Mesodermal cell (in vitro differentiated cells): ENCODE measurements around the gene B3GNT9.

ENCODE experiments used
- H3K27ac ChIP-seq: 2 replicates; pipeline ENCODE4 v1.7.0; 2013; ENCODE audit warnings: mild to moderate bottlenecking, low read depth, low read length, moderate library complexity; ENCODE audit not compliant: severe bottlenecking
- H3K36me3 ChIP-seq: 2 replicates; pipeline ENCODE4 v1.7.1; 2013; ENCODE audit warnings: mild to moderate bottlenecking, low read length, moderate library complexity; ENCODE audit not compliant: control insufficient read depth, insufficient read depth
- H3K4me1 ChIP-seq: one replicate; pipeline ENCODE4 v1.7.1; 2013; ENCODE audit warnings: mild to moderate bottlenecking, low read length; ENCODE audit not compliant: insufficient read depth, control insufficient read depth, poor library complexity, severe bottlenecking
- H3K4me3 ChIP-seq: 2 replicates; pipeline ENCODE4 v1.7.0; 2013; ENCODE audit warnings: low read length, control low read depth, mild to moderate bottlenecking; ENCODE audit not compliant: insufficient read depth, poor library complexity, severe bottlenecking; ENCODE audit errors: extremely low read depth
- H3K9me3 ChIP-seq: 2 replicates; pipeline ENCODE4 v1.7.1; 2013; ENCODE audit warnings: mild to moderate bottlenecking, low read length, moderate library complexity; ENCODE audit not compliant: control insufficient read depth
- WGBS, 2 experiments: methylation state at CpG; one replicate each; pipeline ENCODE4 v1.1.5; 2013; ENCODE audit warnings: missing lambda C conversion rate in 2 of 2; ENCODE audit not compliant: insufficient coverage in 2 of 2; 5-methylcytosine and 5-hydroxymethylcytosine counted together

Gene B3GNT9

DNA sequence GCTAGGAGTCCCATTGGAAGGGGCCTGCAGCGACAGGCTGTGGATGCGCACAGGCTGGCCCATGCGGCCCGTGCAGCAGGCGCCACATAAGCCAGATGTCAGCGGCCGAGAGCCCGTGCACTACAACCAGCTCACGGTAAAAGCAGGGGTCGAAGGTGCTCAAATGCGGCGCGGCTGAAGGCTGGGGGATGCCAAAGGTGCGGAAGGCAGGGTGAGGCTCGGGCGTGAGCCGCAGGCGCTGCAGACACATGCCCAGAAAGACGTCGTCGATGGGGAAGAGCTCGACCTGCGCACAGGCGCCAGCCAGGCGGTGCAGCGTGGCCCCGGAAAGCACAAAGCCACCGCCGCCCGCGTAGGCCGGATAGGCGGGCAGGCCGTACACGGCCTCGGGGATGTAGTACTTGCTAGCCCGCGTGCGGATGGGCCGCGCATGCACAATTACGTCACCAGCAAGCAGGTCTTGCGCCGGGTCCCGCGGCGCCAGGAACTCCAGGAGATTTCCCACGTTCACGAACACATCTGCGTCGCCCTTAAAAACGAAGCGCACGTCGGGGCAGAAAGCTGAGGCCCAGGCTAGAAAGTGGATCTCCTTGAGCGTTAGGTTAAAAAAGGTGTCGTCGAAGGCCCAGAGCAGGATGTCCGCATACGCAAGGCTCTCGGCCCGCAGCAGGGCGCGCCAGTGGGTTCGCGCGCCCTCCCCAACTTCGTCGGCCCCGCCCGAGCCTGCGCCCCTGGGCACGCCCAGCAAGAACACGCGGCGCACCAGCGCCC lies 1.3 kb downstream of the B3GNT9 start:
- H3K9me3 ChIP-seq, result no peaks in the 10 kb centered on the region
- H3K36me3 ChIP-seq, result peaks cover 53% of the 10 kb centered on the region
- no peaks in the 10 kb centered on the region for H3K4me1 ChIP-seq
- no peak overlapping the region for H3K27ac ChIP-seq
- WGBS, 2 experiments, result 85 to 89% methylated on average over 77 of the region's 77 CpGs
- no peak overlapping the region for H3K4me3 ChIP-seq

DNA sequence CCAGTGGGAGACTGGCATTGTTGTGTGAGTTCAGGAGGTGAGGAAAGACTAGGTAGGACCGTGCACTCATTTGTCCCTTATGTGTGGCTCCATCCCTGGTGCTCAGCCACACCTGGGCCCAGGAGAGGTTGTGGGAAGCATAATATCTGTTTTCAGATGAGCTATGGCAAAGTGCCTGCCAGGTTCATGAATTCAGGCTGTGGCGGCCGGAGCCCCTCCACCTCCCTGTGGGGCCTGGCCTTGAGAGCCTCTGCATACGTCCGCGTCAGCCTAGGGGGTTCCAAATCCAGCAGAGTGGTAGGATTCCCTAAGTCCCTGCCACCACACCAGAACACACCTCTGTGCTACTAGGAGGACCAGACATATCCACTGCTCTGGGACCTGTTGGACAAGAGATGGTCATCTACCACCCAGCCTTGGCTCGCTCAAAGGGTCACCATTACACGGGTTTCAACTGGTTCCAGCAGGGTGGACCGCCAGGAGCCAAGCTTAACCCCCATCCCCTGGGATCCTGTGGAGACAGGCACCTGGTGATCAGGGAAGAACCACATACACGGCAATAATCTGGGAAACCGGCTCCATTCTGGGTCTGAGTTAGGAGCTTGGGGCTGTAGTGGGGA lies 2.0 kb downstream of the B3GNT9 start:
- H3K4me1 ChIP-seq, result no peaks in the 10 kb centered on the region
- H3K36me3 ChIP-seq, result peaks cover 59% of the 10 kb centered on the region
- H3K27ac ChIP-seq, result no peak overlapping the region
- no peak overlapping the region for H3K4me3 ChIP-seq
- no peaks in the 10 kb centered on the region for H3K9me3 ChIP-seq
- WGBS, 2 experiments, result 97% methylated on average over 8 to 10 of the region's 11 CpGs

DNA sequence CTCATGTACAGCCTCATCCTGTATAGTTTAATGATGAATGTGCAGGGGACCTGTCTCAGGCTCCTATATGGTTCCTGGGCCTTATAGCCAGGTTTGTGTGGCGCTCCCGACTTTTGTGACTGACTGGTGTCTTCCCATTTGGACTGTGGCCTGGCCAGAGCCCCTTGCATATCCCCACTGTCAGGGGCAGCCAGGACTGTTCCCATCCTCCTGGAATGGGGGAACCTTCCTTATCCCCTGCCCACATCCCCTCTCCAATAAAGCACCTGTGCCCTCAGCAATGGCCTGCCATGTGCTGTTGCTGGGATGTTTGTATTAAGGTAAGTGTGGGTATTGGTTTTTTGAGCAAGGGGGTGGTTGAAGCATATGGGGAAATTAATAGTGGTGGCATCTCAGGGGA lies 2.6 kb downstream of the B3GNT9 start:
- Histone ChIP-seq H3K27ac (no peak overlapping the region), H3K4me3 (no peak overlapping the region), H3K9me3 (no peaks in the 10 kb centered on the region), H3K36me3 (peaks cover 63% of the 10 kb centered on the region), H3K4me1 (no peaks in the 10 kb centered on the region)
- WGBS, 2 experiments, result 93 to 100% methylated on average over 2 of the region's 2 CpGs

DNA sequence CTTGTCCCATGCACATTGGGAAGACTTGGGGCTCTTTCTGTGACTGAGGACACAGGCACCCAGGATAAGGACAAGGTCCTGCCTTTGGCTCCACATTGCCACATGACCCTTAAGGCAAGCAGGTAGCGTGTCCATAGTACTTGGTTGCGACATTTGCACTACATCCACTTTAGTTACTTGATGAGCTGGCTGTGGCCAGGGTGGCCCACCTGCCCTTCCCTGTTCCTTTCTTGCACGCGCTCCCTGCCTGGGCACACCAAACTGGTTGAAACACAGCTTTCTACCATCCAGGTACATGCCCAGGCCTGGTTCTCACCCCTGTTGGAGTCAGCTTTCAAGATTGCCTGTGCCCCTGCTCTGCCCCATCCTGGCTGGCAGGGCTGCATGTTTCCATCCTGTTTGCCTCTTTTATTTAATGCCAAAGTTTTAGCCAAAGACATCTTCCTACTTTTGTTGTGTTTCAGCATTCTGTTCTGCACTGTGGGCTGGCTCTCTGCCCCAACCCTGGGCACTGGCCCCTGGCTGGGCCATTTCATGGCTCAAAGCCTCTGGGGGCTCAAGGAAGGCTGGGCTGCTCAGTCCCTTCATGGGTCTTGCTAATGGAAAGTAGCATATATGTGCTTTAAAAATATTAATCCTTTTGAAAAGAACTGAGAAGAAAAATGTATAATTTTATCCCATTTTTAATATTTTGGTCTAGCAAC lies 3.2 kb downstream of the B3GNT9 start:
- no peak overlapping the region for H3K4me3 ChIP-seq
- H3K4me1 ChIP-seq, result no peaks in the 10 kb centered on the region
- H3K9me3 ChIP-seq, result no peaks in the 10 kb centered on the region
- 85 to 98% methylated on average over 4 of the region's 4 CpGs for WGBS, 2 experiments
- peaks cover 70% of the 10 kb centered on the region for H3K36me3 ChIP-seq
- H3K27ac ChIP-seq, result no peak overlapping the region

DNA sequence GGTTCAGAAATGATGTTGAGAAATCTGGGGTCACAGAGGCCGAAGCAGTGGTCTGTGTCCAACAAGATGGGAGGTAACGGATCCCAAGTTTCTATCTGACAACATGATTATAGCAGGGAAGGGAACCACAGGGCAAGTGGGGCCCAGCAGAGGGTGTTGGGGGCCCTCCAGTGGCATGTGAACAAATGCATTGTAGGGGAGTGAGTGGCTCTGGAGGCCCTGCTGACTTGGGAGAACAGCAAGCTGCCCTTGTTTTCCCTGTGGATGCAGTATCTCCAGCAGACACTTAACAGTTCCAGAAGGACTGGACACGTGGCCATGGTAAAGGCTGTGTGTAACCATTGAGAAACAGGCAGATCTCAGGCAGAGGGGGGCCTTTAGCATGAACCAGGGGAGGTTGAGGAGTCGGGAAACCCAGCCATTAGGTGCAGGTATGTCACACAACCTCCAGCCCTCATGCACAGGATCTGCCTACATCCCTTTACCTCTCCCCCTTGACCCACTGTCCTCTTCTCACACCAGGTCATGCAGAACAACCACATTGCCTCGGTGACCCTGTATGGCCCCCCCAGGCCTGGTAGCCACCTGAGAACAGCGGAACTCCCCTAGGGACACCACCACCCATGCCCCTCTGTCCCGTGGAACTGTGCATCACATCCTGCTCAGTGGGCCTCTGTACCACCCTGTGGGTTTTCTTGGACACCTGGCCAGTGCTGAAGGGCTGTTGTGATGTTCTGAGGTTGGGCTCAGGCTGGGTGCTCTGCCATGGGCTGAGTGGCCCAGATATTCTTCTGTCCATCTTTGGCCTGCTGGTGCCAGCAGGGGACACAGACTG lies 4.1 kb downstream of the B3GNT9 start:
- WGBS, 2 experiments, result 95 to 96% methylated on average over 5 to 6 of the region's 7 CpGs

DNA sequence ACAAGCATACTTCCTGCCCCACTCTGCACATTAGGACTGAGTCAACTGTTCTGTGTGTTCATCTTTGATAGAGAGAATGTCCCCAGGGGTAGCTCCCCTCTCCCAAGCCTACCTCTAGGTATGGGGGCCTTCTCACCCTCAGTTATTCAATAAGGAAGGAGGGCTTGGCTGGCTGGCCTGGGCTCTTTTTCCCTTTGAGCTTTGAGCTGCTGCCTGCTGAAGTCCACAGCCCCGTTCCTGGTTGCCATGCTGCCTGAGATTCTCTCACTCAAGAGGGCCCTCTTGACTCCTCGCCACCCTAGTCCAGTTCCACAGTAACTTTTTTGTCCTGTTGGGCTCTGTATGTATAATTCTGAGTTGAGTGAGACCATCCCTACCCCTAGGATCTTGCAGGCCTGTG lies 5.1 kb downstream of the B3GNT9 start:
- no peaks in the 10 kb centered on the region for H3K9me3 ChIP-seq
- H3K36me3 ChIP-seq, result peaks cover 88% of the 10 kb centered on the region
- H3K4me1 ChIP-seq, result no peaks in the 10 kb centered on the region
- no CpG with 5 or more reads among the region's 2 CpGs for WGBS, 2 experiments
- H3K4me3 ChIP-seq, result no peak overlapping the region
- no peak overlapping the region for H3K27ac ChIP-seq

More for the DNA sequence above, 4.1 kb downstream of the B3GNT9 start:
- H3K9me3 ChIP-seq, result no peaks in the 10 kb centered on the region
- H3K27ac ChIP-seq, result no peak overlapping the region
- H3K36me3 ChIP-seq, result peaks cover 78% of the 10 kb centered on the region
- H3K4me1 ChIP-seq, result no peaks in the 10 kb centered on the region
- no peak overlapping the region for H3K4me3 ChIP-seq

DNA sequence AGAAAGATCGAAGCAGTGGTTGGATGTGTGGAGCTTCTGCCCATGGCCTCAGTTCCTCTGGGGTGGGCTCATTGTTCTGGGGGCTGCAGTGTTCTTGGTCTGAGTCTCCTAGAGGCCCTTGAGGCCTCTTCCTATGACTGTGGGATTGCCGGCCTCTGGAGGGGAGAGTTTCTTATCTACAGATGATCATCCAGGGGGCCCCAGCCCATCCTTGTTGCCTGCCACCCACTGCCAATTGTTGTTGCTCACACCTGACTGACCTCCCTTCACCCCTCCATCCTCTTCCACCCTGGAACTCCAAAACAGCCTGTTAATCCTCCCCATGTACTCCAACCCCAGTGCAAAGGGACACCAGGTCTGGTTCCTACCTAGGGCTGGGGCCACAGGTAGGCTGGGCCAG lies 5.9 kb downstream of the B3GNT9 start:
- no peak overlapping the region for H3K27ac ChIP-seq
- H3K9me3 ChIP-seq, result no peaks in the 10 kb centered on the region
- WGBS, 2 experiments, result 90 to 100% methylated on average over 2 of the region's 2 CpGs
- no peaks in the 10 kb centered on the region for H3K4me1 ChIP-seq
- H3K4me3 ChIP-seq, result no peak overlapping the region
- peaks cover 96% of the 10 kb centered on the region for H3K36me3 ChIP-seq

DNA sequence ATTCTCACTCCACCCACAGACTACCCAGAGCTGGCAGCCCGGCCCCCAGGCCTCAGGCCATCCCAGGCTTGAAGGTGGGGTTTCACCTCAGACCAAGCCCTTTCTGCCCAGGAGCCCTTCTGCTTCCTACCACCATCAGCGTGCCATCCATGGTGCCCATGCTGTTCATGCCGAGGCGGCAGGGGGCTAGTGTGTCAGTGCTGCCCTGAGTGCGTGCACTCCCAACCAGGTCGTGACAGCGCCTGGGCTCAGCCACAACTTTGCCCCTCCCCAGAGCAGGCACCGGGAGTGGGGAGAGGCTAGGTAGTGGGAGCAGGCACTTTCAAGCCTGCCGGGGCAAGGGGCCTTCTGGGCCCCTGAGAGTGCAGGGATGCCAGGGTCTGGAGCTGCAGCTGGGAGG lies 8.5 kb downstream of the B3GNT9 start:
- H3K36me3 ChIP-seq, result peaks cover 94% of the 10 kb centered on the region

DNA sequence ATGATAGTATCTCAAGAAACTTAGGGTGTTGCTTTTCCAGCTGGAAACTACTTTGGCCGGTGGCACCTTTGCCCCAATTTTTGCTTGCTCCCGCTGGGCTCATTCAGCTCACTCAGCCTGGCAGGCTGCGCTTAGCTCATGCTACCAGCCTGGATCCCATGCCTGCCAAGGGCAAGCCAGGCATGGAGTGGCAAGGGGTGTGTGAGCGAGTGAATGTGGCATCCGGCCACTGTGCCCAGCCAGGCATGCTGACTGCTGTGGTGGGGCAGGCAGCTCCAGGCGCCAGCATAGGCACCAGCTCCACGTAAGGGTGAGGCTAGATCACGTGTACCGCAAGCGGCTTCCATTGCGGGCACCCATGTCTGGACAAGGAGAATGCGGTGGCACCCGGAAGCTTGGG lies 9.4 kb downstream of the B3GNT9 start:
- 94 to 96% methylated on average over 13 of the region's 13 CpGs for WGBS, 2 experiments
- H3K4me1 ChIP-seq, result no peaks in the 10 kb centered on the region
- no peaks in the 10 kb centered on the region for H3K9me3 ChIP-seq
- H3K36me3 ChIP-seq, result peaks cover 94% of the 10 kb centered on the region
- H3K27ac ChIP-seq, result no peak overlapping the region
- no peak overlapping the region for H3K4me3 ChIP-seq

More for the DNA sequence above, 8.5 kb downstream of the B3GNT9 start:
- Histone ChIP-seq H3K27ac (no peak overlapping the region), H3K4me1 (no peaks in the 10 kb centered on the region), H3K4me3 (no peak overlapping the region), H3K9me3 (no peaks in the 10 kb centered on the region)
- 92 to 100% methylated on average over 2 to 5 of the region's 9 CpGs for WGBS, 2 experiments

DNA sequence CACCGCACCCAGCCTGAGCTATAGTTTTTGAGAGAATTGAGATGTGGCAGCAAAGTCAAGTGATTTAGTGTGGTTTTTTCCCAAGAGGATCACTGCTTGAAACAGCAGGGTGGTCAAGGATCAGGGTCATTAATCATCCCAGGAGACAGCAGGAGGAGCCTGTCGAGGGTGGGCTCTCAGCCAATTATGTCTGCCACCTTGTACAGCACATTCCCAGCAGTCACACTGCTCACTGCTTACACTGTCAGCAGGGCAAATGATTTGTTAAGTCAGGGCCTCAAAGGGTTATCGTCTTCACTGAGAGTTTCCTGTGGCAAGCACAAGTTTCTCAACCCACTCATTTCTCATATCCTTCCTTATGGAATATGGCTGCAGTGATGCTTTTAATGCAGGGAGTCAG lies 13.2 kb downstream of the B3GNT9 start:
- Histone ChIP-seq H3K36me3 (peaks cover 93% of the 10 kb centered on the region), H3K4me1 (no peaks in the 10 kb centered on the region), H3K27ac (no peak overlapping the region), H3K4me3 (no peak overlapping the region), H3K9me3 (no peaks in the 10 kb centered on the region)
- 82 to 94% methylated on average over 2 to 3 of the region's 3 CpGs for WGBS, 2 experiments
